IPS-11a (cell line): ENCODE results near the gene FOXI3.

ENCODE experiments used
- H3K4me3 ChIP-seq: one replicate; pipeline ENCODE4 v1.5.1; 2013; ENCODE audit warnings: low read depth, low read length, control low read depth

Gene FOXI3

DNA sequence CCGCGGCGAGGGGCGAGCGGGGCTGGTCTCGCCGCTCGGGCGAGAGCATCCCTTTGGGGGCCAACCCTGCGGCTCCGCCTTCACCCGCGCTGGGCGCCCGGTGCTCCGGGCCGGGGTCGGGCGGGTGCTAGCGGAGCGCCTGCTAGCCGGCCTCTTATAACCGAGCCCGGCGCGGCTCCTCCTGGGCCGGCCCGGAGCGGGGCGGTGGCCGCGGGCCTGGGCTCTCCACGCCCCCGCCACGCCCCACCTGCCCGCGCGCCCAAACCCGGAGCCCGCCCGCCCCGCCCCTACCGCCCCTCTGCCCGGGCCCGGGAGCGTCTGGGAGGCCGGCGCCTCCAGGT lies at the start of gene FOXI3:
Gene FOXI3 (minus strand): TSS at position 129 of the 341 bp plus-strand sequence. CDS start 158 bp downstream, outside the sequence.
- peak within 1 kb of the TSS; percentile 75 for H3K4me3 ChIP-seq

DNA sequence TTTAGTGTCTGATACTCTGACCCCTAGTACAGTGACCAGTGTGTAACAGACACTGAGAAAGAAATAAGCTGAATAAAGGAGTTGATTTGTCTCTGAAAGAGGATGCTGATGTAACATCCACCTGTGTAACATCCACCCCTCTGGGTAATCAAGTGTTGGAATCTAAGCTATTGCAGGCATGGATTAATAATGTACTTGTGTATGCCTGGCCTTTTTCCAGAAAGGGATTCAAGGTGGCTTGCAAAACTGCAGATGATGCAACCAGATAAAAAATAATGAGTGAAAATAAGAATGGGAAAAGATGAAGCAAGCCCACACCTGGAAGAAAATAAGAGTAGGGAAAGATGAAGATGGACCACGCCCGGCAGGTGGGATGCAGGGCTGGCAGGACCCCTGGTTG lies 48.2 kb upstream of the FOXI3 start:
- no peak overlapping the region for H3K4me3 ChIP-seq

DNA sequence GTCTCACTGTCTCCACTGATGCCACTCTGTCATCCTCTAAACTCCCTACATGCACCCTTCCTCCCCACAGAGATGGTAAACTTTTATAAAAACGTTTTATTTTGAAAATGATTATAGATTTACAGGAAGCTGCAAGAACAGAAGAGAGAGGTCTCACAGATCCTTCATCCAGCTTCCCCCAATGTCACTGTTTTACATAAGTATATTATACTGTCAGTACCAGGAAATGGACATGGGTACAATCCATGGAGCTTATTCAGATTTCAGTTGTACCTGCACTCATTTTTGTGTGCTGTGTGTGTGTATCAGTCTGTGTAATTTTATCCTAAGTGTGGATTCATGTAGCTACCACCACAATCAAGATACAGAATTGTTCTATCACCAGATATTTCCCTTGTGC lies 46.7 kb upstream of the FOXI3 start:
- no peak overlapping the region for H3K4me3 ChIP-seq

DNA sequence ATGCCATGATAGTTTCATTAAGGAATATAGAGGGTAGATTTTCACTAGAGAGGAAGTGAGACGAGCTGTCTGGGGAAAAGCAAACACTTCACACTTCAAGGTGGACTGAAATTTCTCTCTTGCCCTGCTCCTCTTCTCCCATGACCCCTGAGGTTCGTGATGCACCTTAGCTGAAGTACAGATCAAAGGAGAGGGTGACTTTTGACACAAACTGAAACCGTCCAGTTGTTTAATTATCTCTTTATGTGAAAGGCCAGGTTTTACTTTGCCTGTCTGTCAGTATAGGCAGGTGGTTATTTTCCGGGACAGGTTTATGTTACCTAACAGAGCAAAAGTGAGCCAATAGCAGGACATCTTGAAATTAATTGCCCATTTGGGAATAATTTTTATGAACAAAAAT lies 41.0 kb upstream of the FOXI3 start:
- H3K4me3 ChIP-seq = no peak overlapping the region

DNA sequence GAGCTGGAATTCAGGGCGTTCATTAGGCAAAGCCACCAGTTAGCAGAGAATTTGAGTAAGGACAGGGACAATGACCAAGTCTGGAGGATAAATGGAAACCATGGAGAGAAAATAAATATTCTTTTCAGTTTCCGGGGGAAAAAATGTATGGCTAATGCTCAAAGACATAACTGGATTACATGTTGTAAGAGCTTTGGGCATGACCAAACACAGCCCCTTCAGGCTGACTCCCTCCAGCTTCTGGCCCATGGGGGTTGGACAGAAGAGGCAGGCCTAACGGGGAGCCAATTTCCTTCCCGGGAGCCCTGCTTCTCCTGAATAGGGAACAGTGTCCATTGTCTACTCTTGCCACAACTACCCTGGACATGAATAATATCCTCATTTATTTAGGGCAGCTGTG lies 39.5 kb upstream of the FOXI3 start:
- H3K4me3 ChIP-seq = no peak overlapping the region

DNA sequence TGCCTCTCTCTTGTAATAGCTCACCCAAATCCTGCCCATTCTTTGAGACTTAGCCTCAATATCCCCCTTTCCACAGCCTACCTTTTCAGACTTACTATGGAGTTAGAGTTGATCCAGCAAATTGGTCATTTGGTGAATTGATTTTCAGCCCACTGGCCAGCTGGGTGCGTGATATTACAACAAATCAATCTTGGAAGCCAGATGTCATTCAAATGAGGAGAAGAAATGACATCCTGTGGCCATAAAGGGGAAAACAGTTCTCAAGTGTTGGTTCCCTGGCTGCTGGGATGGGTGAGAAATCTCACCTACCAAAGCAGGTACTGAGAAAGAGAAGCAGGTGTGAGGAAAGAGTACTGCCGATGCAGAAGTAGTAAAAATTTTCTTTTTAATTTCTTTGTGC lies 36.7 kb upstream of the FOXI3 start:
- no peak overlapping the region for H3K4me3 ChIP-seq

DNA sequence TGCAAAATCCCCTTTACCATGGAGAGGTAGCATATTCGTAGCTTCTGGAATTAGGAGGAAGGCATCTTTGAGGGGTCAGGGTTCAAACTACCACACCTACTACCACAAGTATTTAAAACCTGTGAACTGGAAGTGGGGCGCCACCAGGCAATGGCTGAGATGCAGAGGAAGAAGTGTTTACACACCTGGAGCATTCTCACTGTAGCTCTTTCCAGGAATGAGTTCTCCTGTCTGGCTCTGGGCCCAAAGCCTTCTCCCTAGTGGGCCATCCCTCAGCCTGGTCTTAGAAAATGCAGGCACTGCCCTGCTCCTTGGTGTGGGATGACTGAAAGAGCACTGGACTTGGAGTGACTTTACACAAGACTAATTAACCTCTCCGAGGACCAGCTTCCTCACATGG lies 30.7 kb upstream of the FOXI3 start:
- H3K4me3 ChIP-seq = no peak overlapping the region

DNA sequence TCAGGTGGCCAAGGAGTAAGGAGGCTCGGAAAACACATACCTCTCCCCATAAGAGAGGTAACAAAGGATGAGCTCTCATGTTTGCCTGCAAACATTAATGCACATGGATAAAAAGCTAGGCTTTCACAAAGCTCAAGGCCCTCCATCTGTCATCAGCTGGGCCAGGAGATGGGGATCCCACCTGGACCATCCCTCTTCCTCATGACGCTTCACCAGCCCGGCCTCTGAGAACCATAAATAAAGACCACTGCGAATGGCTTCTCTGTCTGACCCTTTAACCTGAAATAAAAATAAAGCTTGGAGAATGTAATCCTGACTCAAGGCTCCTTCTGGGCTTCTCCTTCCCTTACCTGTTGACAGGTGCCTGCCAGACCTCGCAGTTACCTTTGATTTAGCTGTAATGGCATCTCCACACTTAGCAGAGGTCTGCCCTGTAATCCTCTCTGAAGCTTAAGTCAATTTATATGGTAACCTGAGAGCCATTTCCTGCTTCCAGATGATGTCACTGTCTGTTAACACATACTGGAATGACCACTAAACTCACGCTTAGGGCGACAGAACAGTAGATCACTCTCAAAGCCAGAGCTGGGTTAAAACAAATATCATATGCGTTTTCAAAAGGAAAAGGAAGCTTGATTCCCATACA lies 29.3 kb upstream of the FOXI3 start:
- no peak overlapping the region for H3K4me3 ChIP-seq

DNA sequence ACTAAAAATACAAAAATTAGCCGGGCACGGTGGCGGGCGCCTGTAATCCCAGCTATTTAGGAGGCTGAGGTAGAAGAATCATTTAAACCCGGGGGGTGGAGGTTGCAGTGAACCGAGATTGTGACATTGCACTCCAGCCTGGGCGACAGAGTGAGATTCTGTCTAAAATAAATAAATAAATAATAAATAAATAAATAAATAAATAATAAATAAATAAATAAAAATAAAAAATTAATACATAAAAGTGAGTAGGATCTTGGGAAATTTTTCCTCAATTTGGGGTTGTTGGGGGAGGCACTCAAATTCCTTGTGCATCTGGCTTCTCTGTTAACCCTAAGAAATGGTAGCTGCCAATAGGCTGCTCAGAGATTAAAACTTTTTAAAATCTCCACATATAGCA lies 20.3 kb upstream of the FOXI3 start:
- H3K4me3 ChIP-seq = no peak overlapping the region

DNA sequence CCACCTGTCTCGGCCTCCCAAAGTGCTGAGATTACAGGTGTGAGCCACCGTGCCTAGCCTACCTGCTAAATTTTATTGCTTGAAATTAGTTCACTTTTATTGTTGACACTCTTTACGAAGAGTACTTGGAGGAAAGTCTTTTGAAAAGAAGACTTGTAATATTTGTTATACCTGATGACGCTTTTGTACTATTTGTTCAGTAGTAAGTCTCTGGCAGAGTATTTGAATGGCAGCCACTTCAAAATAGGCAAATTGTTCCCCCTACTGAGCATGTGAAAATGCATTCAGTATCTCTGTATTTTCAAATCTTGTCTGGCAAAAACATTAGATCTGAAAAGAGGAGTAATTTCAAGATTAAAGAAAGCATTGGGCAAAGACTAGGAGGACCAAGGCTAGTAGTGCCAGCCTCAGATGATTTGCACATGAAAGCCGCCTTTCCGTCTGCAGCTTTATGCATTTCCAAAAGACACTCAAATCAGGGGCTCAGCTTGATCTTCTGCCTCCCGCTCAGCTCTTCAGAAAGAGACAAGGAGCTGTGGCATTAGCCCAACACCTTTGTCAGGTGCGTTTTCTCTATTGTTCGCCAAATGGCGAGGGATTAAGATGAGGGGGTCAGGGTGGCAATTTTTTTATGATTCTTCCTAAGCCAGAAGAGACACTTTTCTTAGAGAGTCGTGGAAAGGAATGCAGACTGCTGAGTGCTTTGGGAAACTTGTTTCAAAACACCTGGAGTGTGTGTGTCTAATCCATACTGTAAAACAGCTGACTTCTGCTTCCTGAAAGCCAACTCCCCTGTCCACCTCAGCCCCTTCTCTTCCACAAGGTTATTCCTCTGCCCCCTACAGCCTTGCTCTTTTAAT lies 18.8 kb upstream of the FOXI3 start:
- H3K4me3 ChIP-seq = no peak overlapping the region

DNA sequence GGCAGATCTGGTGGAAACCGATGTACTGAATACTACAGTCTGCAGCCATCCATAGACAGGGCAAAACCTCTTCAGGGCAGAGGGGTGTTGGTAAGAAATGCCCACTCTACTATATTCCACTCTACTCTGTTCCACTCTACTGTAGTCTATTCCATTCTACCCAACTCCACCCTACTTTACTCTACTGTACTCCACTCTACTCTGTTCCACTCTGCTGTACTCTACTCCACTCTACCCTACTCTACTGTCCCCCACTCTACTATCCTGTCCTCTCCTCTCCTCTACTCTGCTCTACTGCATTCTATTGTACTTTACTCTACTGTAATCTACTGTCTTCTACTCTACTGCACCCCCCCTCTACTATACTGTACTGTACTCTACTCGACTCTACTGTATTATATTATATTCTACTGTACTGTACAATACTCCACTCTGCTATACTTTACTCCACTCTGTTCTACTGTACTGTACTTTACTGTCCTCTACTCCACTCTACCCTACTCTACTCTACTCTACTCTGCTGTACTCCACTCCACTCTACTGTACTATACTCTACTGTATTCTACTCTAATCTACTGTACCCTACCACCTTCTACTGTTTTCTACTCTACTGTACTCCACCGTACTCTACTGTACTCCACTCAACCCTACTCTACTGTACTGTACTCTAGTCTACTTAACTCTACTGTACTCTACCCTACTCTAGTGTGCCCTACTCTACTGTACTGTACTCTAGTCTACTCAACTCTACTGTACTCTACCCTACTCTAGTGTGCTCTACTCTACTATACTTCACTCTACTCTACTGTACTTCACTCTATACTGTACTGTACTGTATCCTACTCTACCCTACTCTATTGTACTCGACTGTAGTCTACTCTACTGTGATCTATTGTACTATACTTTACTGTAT lies 17.0 kb upstream of the FOXI3 start:
- H3K4me3 ChIP-seq = no peak overlapping the region

DNA sequence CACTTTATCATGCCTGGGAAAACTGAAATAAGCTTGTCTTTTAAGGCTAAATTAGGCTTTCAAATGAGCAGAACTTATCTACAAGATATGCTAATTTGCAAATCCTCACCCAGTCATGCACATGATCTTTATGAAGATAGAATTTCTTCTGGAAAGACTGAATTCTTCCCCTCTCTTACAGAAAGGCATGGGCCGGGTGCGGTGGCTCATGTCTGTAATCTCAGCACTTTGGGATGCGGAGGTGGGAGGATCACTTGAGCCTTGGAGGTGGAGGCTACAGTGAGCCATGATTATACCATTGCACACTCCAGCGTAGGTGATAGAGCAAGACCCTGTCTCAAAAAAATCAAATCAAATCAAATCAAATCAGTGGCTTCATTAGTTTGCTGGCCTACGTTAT lies 11.7 kb upstream of the FOXI3 start:
- no peak overlapping the region for H3K4me3 ChIP-seq

DNA sequence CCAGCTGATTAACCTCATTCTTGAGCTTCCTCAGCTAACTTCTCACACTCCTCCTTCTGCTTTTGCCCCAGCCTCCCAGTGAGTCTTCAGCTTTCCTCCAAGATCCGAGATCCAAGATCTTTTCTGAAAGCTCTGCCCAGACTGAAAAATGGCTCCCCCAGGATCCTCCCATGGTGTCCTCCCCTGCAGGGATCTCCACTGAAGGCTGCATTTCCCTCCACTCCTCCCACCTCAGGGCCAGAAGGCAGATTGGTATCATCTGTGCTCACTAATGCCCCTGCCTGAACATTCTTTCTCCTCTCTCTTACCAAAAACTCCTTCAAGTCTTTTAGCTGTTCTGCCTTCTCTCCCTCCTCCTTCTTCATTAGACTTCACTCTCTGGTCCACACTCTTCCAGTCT lies 6.1 kb upstream of the FOXI3 start:
- H3K4me3 ChIP-seq = no peak overlapping the region

DNA sequence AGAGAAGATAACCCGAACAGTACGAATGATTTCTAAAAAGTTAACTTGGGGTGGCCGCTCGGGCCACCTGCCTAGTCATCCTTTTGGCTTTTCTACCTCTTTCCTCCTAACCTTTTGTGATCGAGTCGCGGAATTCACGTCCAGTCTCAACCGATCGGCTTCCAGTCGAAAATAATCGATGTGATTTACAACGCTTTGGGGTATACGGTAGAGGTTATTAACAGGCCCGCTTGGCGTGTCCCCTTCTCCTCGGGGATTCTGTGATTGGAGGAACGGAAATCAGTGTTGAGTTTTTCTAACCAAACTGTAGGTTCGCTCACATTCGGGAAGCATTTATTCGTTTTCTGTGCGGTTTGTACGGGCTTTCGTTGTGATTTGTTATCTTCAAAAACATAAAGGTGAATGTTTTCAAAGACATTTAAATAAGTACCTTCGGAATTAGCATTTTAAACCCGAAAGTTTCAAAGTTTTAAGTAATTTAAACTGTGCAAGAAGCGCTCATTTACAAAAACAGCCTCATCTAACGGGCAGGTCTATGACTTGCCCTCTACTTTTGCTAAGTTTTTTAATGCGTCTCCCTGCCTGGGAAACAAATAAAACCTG lies 588 bp upstream of the FOXI3 start:
- peak overlapping the region; percentile 69 for H3K4me3 ChIP-seq

DNA sequence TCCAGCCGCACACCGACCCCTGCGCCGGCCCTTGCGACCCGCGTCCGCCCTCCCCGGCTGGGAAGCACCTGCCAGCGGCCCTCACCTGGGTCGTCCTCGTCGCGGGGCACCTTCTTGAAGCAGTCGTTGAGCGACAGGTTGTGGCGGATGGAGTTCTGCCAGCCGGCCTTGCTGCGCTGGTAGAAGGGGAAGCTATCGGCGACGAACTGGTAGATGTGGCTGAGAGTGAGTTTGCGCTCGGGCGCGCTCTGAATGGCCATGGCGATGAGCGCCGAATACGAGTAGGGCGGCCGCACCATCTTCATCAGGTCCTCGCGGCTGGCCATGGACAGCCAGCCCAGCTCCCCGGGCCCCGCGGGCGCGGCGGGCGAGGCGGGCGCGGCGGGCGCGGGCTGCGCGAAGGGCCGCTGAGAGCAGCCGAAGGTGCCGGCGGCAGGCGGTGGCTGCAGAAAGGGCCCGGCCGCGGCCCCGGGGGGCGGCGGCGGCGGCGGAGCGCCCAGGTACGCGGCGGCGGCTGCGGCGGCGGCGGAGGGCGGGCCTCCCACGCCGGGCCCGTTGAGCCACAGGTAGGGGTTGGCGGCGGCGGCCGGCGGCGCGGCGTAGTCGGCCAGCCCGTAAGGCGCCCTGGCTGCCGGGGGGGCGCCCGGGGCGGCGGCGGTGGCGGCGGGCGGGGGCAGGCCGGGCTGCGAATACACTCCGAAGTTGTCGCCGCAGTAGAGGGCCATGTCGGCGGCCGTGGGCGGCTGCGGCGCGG lies 505 bp downstream of the FOXI3 start:
- peak overlapping the region; percentile 75 for H3K4me3 ChIP-seq

DNA sequence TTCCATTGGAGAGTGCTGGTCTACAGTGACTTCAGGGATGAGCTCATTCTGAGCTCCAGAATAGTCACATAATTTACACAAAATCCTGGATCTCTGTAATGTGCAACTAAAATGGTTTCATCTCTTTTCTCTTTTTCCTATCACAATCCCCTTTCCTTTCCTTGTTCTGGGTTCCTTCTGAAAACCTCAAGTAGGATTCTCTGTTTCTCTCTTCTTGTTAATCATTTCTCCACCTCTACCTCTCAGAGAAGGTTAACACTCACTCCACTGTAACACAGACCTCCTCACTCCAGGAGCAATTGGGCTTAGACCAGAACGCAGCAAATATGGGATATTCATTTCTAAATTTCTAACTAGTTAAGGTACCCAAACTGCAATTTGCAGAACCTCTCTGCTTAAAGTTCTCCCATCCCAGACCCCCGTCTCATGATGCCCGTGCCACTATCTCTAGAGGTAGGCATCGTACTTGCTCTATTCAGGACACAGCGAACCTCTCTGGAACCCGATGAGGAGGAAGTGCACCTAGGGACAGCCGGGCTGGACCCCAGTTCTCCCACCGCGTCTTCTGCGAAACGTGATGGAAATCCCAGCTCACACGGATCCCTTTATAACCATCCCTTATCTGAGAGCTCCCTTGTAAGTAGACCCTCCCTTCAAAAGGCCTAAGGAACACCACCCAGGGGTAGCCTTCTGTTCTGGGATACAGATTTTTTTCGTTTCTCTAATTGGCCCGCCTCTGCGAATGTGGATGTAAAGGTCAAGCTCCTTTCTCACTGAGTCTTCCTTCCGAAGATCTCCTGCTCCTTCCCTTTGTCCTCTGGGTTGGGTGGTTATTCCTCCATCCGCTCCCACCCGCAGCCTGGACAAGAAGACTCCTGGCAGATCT lies 1.3 kb downstream of the FOXI3 start:
- H3K4me3 ChIP-seq = peak overlapping the region; percentile 75

DNA sequence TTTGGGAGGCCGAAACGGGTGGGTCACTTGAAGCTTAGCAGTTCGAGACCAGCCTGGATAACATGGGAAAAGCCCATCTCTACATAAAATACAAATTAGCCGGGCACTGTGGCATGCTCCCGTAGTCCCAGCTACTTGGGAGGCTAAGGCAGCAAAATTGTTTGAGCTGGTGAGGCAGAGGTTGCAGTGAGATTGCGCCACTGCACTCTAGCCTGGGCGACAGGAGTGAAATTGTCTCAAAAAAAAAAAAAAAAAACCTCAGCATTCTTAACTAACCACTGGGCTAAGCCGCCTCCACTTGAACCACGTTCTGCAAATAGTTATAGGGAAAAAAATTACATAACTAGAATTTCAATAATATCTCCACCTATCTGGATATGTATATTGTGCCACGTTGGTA lies 2.3 kb downstream of the FOXI3 start:
- peak overlapping the region; percentile 75 for H3K4me3 ChIP-seq

DNA sequence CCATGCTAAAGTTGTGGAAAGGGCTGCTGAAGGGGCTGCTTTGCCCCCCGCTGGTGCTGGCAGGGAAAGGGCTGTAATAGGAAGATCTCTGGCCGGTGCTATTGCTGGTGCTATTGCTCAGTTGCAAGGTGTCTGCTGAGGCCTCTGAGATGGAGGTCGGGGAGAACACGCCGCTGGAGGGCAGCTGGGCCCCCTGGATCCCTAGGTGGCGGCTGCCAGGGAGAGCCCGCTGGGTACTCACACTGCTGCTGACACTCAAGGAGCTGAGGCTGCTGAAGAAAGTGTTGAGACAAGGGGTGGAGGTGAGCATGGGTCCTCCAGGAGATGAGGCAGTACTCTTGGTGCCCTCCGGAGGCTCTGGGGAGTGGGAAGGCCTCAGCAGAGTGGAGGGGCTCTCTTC lies 4.2 kb downstream of the FOXI3 start:
- no peak overlapping the region for H3K4me3 ChIP-seq

DNA sequence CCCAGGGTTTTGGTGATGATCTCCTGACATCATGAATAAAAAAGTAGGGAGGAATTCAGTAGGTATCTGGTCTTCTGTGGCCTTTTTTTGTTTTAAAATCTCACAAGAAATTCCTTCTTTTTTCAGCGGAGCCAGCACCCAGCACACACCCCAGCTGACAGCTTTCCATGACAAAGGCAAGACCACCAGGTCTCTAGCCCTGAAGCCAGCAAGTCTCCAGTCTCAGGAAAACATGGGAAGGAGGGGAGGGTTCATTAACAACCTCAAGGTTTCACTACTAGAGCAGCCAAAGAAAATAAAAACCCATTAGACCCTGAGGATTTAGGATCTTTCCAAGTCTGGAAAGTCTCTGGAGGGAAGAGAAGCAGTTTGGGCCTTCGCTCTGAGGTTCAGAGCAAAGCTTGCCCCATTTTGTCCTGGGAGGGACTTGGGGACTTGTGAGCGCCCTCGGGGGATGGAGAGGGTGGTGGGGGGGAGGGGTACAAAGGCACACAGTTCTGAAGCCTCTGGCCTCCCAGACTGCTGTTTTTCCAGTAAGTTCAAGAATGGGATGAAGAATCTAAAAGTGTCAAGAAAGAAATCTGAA lies 9.0 kb downstream of the FOXI3 start:
- no peak overlapping the region for H3K4me3 ChIP-seq
